ENCODE measurements around the gene SRP68. TPM values are rescaled to one million over a fixed set of nuclear protein-coding genes. Genes with fewer than 3 reads are reported as not detected.

Gene SRP68
- total RNA-seq, 4 donors from 2014 or later: 25.1 to 117 (median 65.0) TPM

DNA sequence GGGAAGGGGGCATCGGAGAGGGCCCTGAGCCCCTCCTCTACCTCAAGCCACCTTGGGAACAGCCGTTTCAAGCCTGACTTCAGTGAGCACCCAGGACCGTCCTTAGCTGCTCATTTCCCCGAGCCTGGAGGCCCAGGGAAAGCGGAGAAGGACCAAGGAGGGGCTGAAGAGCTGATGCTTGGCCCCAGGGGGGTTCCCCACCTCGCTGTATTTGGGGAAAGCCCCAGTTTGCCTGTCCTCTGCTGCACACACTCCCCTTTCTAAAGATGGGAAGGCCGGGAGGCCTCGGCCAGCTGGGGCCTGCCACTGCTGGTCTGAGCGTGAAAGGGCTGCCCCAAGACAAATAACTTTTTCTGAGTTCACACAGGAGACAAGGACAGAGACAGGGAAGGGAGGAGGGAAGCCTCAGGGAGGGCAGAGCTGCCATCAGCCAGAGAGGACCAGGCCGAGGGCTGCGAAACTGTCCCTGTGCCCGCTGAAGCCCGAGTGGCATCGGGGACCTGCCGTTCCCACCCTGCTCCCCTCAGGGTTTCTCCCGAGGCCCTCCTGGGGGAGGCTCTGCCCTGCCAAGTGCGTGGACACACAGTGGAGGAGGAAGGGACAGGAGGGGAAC, 18.3 kb upstream of the SRP68 start:
- intact Hi-C loops (cut with DNase I; ENCODE audit: low total_unique reads): no loop called here
- Histone ChIP-seq H3K4me1 (no peaks in the 10 kb centered on the region), H3K4me3 (no peak overlapping the region), H3K27me3 (no peaks in the 10 kb centered on the region), H3K36me3 (no peaks in the 10 kb centered on the region), H3K9me3 (no peaks in the 10 kb centered on the region), H3K27ac (no peak overlapping the region)
- DNase-seq: no peak
- TF ChIP-seq, protein P1, sequence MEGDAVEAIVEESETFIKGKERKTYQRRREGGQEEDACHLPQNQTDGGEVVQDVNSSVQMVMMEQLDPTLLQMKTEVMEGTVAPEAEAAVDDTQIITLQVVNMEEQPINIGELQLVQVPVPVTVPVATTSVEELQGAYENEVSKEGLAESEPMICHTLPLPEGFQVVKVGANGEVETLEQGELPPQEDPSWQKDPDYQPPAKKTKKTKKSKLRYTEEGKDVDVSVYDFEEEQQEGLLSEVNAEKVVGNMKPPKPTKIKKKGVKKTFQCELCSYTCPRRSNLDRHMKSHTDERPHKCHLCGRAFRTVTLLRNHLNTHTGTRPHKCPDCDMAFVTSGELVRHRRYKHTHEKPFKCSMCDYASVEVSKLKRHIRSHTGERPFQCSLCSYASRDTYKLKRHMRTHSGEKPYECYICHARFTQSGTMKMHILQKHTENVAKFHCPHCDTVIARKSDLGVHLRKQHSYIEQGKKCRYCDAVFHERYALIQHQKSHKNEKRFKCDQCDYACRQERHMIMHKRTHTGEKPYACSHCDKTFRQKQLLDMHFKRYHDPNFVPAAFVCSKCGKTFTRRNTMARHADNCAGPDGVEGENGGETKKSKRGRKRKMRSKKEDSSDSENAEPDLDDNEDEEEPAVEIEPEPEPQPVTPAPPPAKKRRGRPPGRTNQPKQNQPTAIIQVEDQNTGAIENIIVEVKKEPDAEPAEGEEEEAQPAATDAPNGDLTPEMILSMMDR (IDR thresholded peaks at IDR 0.05): no peak
- TF ChIP-seq POLR2A (IDR thresholded peaks at IDR 0.05): no peak

DNA sequence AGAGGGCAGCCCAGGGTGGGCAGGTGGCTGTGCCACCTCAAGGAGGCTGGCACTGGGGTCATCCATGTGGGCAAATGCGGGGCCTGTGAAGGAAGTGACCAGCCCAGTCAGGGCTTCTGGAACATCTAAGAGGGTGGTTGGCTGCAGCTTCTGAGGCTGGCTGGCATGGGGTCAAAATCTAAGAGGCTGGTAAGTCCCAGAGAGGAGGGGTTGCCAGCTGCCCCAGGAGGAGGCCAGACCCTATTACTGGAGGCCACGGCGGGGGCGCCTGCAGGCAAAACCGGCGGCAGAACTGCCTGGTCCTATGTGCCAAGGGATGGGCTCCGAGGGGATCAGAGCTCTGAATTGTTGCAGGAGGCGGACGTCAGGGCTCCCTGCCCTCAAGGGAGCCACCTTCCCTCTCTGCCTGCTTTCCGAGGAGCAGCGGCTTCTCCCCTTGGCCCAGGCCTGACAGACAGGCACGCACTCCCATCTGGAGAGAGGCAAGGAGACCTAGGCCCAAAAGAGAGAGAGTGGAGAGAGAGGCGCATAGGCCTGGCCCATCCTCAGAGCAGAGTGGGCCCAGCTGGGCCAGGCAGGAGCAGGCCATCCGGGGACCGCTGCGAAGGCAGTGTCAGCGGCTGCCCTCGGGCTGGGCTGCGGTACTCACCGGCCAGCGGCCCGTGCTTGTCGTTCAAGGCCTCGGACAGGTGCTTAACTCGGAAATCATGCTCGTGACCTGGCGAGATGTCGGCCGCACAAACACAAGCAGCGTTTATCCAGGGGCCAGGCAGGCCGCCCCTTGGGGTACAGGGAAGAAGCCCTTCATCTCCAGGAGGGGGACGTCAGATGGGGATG, 17.6 kb upstream of the SRP68 start:
- Histone ChIP-seq H3K27ac (no peak overlapping the region), H3K36me3 (no peaks in the 10 kb centered on the region), H3K4me3 (no peak overlapping the region), H3K4me1 (no peaks in the 10 kb centered on the region), H3K27me3 (no peaks in the 10 kb centered on the region), H3K9me3 (no peaks in the 10 kb centered on the region)
- intact Hi-C loops (cut with DNase I; ENCODE audit: low total_unique reads): no loop called here
- TF ChIP-seq, protein P1 (IDR thresholded peaks at IDR 0.05): no peak
- TF ChIP-seq POLR2A (IDR thresholded peaks at IDR 0.05): no peak
- no peak for DNase-seq

DNA sequence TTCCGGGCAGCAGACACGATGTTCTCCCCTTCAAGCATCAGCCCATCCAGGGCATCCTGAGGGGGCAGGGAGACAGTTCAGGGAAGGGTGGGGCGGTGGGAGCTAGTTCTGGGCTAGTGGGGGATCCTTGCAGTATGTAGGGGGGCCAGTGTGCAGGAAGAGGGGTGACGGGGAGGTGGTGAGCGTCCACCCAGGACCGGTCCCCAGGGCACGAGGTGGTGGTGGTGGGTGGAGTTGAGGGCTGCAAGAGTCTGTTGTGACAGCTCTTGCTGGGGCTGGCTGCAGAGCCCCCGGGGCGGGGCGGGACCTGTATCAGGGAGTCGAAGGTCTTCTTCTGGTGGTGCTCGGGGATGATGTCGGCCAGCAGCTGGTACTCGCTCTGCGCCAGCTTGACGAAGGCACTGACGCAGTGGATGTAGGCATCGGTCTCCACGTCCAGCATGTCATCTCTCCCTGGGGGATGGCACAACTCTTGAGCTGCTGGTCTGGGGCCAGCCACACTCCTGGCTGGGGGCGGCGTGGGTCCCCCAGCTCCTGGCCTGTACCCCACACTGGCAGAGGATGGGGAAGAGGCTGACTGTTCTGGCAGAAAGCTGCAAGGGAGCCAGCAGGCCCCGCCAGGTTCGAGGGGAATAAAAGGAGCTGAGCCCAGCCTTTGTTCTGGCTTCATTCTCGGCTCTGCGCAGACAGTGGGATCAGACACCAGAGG, 16.7 kb upstream of the SRP68 start:
- Histone ChIP-seq H3K4me3 (no peak overlapping the region), H3K36me3 (no peaks in the 10 kb centered on the region), H3K27ac (no peak overlapping the region), H3K4me1 (no peaks in the 10 kb centered on the region), H3K27me3 (no peaks in the 10 kb centered on the region), H3K9me3 (no peaks in the 10 kb centered on the region)
- DNase-seq: no peak
- intact Hi-C loops (cut with DNase I; ENCODE audit: low total_unique reads): no loop called here
- TF ChIP-seq, protein P1 (IDR thresholded peaks at IDR 0.05): no peak
- TF ChIP-seq POLR2A (IDR thresholded peaks at IDR 0.05): no peak

DNA sequence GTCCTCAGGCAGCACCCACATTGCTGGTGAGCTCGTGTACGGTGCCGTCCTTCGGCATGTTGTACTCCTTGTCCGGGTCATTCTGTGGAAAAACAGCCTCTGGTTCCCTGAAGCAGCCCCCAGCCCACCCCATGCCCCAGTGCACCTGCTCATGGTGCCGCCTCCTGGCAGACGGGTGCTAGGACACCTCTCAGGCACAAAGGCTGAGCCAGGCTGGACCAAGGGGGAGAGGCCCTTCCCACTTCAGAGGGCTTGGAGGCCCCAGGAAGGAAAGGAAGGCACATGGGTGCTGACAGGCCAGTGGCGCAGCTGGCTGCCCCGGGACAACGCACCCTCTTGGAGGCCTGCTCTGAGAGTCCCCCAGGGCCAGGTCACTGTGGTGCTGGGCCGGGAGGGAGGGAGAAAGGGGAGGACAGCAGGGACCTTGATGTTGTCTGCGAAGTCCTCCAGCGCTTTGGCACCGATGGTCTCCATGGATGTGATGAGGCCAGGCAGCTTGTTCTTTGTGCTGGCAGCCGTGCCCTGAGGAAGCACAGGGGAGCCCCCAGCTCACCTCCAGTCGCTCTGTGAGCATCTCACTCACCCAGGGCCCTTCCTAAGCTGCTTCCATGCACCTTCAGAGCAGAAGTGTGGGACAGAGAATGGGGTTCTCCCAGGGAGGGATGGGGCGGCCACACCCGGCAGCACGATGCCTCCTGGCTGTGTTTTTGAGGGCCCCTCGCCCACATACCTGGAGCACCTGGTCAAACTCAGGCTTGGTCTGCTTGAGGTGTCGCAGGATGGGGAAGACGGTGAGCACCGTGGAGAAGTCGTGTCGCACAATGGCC, 15.9 kb upstream of the SRP68 start:
- Histone ChIP-seq H3K36me3 (no peaks in the 10 kb centered on the region), H3K9me3 (no peaks in the 10 kb centered on the region), H3K4me3 (no peak overlapping the region), H3K27ac (no peak overlapping the region), H3K4me1 (no peaks in the 10 kb centered on the region), H3K27me3 (no peaks in the 10 kb centered on the region)
- DNase-seq: no peak
- intact Hi-C loops (cut with DNase I; ENCODE audit: low total_unique reads): no loop called here
- TF ChIP-seq, protein P1 (IDR thresholded peaks at IDR 0.05): no peak
- no peak for TF ChIP-seq POLR2A (IDR thresholded peaks at IDR 0.05)
